GM23338 (cell line): ENCODE measurements around the gene NME2. TPM values are rescaled to one million over a fixed set of nuclear protein-coding genes. Genes with fewer than 3 reads are reported as not detected.

Experiments used
- ATAC-seq: fragments of 200-7000 bp; cut with Tn5 transposase; 3 replicates; pipeline ENCODE4 v1.9.1; 2020
- DNase-seq: peaks from one replicate; pipeline ENCODE4 v3.0.0-alpha.2; 2015; ENCODE audit warnings: low spot score
- H2AFZ ChIP-seq: fragments of 200-600 bp; sonication (generic); 2 replicates; pipeline ENCODE4 v1.8.0; 2016; ENCODE audit warnings: antibody characterized with exemption, mild to moderate bottlenecking, moderate library complexity
- H3F3A ChIP-seq: fragments of 200-600 bp; sonication (generic); replicated peaks from 2 replicates; pipeline ENCODE4 v1.8.0; 2017; ENCODE audit warnings: antibody characterized with exemption, mixed run types, low read depth
- H3K27ac ChIP-seq: fragments of 200-600 bp; sonication (generic); 2 replicates; pipeline ENCODE4 v1.6.1; 2016; ENCODE audit warnings: low read depth
- H3K27me3 ChIP-seq: fragments of 200-600 bp; sonication (generic); 2 replicates; pipeline ENCODE4 v1.8.0; 2016; ENCODE audit warnings: mild to moderate bottlenecking, mixed run types, moderate library complexity; ENCODE audit not compliant: insufficient read depth
- H3K36me3 ChIP-seq: fragments of 200-600 bp; sonication (generic); 2 replicates; pipeline ENCODE4 v1.8.0; 2016; ENCODE audit warnings: mild to moderate bottlenecking; ENCODE audit not compliant: insufficient read depth
- H3K4me1 ChIP-seq: fragments of 200-600 bp; sonication (generic); 2 replicates; pipeline ENCODE4 v1.8.0; 2016; ENCODE audit warnings: mild to moderate bottlenecking, moderate library complexity; ENCODE audit not compliant: insufficient read depth
- H3K4me2 ChIP-seq: fragments of 200-600 bp; sonication (generic); 2 replicates; pipeline ENCODE4 v1.7.1; 2017; ENCODE audit warnings: mixed run types
- H3K4me3 ChIP-seq: fragments of 200-600 bp; sonication (generic); 2 replicates; pipeline ENCODE4 v1.6.1; 2016; ENCODE audit warnings: mixed run types
- H3K79me2 ChIP-seq: fragments of 200-600 bp; sonication (generic); replicated peaks from 2 replicates; pipeline ENCODE4 v1.8.0; 2017; ENCODE audit warnings: mild to moderate bottlenecking; ENCODE audit not compliant: insufficient read depth
- H3K9me2 ChIP-seq: fragments of 200-600 bp; sonication (generic); 2 replicates; pipeline ENCODE4 v1.8.0; 2017; ENCODE audit not compliant: insufficient read depth
- H4K20me1 ChIP-seq: fragments of 200-600 bp; sonication (generic); replicated peaks from 2 replicates; pipeline ENCODE4 v1.8.0; 2017; ENCODE audit warnings: mild to moderate bottlenecking; ENCODE audit not compliant: insufficient read depth
- H3K27ac Mint-ChIP-seq: 2 replicates; pipeline ENCODE4 v1.8.0; 2020; ENCODE audit warnings: inconsistent platforms, mild to moderate bottlenecking, moderate library complexity, mixed read lengths
- H3K27me3 Mint-ChIP-seq: 3 replicates; pipeline ENCODE4 v1.8.0; 2022; ENCODE audit warnings: low read depth, mild to moderate bottlenecking, moderate library complexity, mixed read lengths, inconsistent platforms; ENCODE audit not compliant: insufficient read depth, poor library complexity
- H3K36me3 Mint-ChIP-seq: 3 replicates; pipeline ENCODE4 v1.8.0; 2021; ENCODE audit warnings: low read depth, mild to moderate bottlenecking, inconsistent platforms, moderate library complexity, mixed read lengths
- H3K4me1 Mint-ChIP-seq: 3 replicates; pipeline ENCODE4 v1.8.0; 2020; ENCODE audit warnings: mild to moderate bottlenecking, inconsistent platforms, mixed read lengths
- H3K4me3 Mint-ChIP-seq: 3 replicates; pipeline ENCODE4 v1.8.0; 2021; ENCODE audit warnings: moderate library complexity, mild to moderate bottlenecking, inconsistent platforms, mixed read lengths
- H3K9me3 Mint-ChIP-seq: 3 replicates; pipeline ENCODE4 v1.8.0; 2020; ENCODE audit warnings: moderate library complexity, mild to moderate bottlenecking, inconsistent platforms, mixed read lengths
- CREB1 ChIP-seq: fragments of 250-450 bp; sonication (Bioruptor Pico); IDR thresholded peaks from 2 replicates; pipeline ENCODE4 v1.5.0; 2020; ENCODE audit warnings: low read depth, mild to moderate bottlenecking, moderate library complexity
- CTCF ChIP-seq, 2 experiments: fragments of 200-600 bp in 1 of 2; sonication (generic) in 1 of 2; conservative IDR thresholded peaks; 2 replicates each; pipeline versions ENCODE4 v1.5.1 to v1.6.1; 2016 to 2017; ENCODE audit warnings: antibody characterized with exemption in 2 of 2, low read depth in 2 of 2, mild to moderate bottlenecking in 2 of 2, moderate library complexity in 1 of 2
- EZH2 ChIP-seq: fragments of 200-600 bp; sonication (generic); IDR thresholded peaks from one replicate; pipeline ENCODE4 v1.8.0; 2017; ENCODE audit warnings: antibody characterized with exemption, mild to moderate bottlenecking, low read depth; ENCODE audit not compliant: unreplicated experiment
- POLR2AphosphoS5 ChIP-seq: IDR thresholded peaks from 2 replicates; pipeline ENCODE4 v1.6.1; 2016; ENCODE audit warnings: antibody characterized with exemption, low read depth
- REST ChIP-seq: IDR thresholded peaks from one replicate; pipeline ENCODE4 v1.6.1; 2018; ENCODE audit warnings: antibody characterized with exemption; ENCODE audit not compliant: unreplicated experiment
- ZNF114 ChIP-seq: fragments of 250-450 bp; sonication (Bioruptor Pico); IDR thresholded peaks from 2 replicates; pipeline ENCODE4 v1.5.0; 2020; ENCODE audit warnings: mild to moderate bottlenecking, moderate library complexity
- long read RNA-seq: library from polyadenylated mRNA; unstranded; transcript quantifications from one replicate; pipeline ENCODE4 v2.0.0, GENCODE V29; 2020; ENCODE audit not compliant: unreplicated experiment
- polyA plus RNA-seq: library from polyadenylated mRNA; unstranded; fragments of >200 nt; fragmentation: Nextera tagmentation; extraction: Ambion mirVana; gene quantifications from 2 replicates; pipeline ENCODE4 v1.2.1, GENCODE V29; 2016
- total RNA-seq: library from RNA; depleted of rRNA; stranded (reverse); fragments of >200 nt; shearing (Covaris generic); gene quantifications from 2 replicates; pipeline ENCODE4 v1.2.3, GENCODE V29; 2014; rRNA removed

Gene NME2
- total RNA-seq: 636 and 667 TPM in 2 replicates
- polyA plus RNA-seq: 939 and 961 TPM in 2 replicates
- long read RNA-seq, transcript NME2-201 (4 exons, 568 nt): minor isoform, 19 of 766 reads
- long read RNA-seq, transcript NME2-202 (4 exons, 866 nt): minor isoform, 73 of 766 reads
- long read RNA-seq, transcript NME2-205 (5 exons, 826 nt): major isoform, 631 of 766 reads
- long read RNA-seq, transcript NME2-204 (5 exons, 749 nt): minor isoform, 26 of 766 reads
- long read RNA-seq, partial matches to known transcripts: 3 of 766 reads
- long read RNA-seq, other reads (novel, unspliced or antisense): 11 of 766 reads

GRCh38 chr17:51166198-51166986 lies at the start of gene NME2:
Gene NME2 (plus strand): TSS chr17:51166411. CDS start chr17:51166831, 420 bp downstream.
- H3K36me3 Mint-ChIP-seq: peaks cover 73% of the 10 kb centered on the region
- peaks cover 53% of the 10 kb centered on the region for H3K36me3 ChIP-seq
- peak within 1 kb of the TSS; percentile 59; the same call in 1 of the 2 replicates for H3K27ac ChIP-seq

GRCh38 chr17:51118330-51119195 lies 47.6 kb upstream of the NME2 start:
- peak overlapping the region; percentile 72 for H3K4me2 ChIP-seq
- H3K27ac ChIP-seq: no peak overlapping the region
- DNase-seq (no peak), ATAC-seq (no peak)
- no peaks in the 10 kb centered on the region for H3K36me3 Mint-ChIP-seq
- no peak overlapping the region for H3K27ac Mint-ChIP-seq
- peaks cover 1% of the 10 kb centered on the region for H3K27me3 Mint-ChIP-seq
- H3K9me3 Mint-ChIP-seq: no peaks in the 10 kb centered on the region
- no peaks in the 10 kb centered on the region for H3K27me3 ChIP-seq
- H3K9me2 ChIP-seq: no peaks in the 10 kb centered on the region
- H4K20me1 ChIP-seq: peaks cover 21% of the 10 kb centered on the region
- peak overlapping the region; percentile 95 for H3K4me3 Mint-ChIP-seq
- H2AFZ ChIP-seq: no peak overlapping the region
- H3K4me3 ChIP-seq: peak overlapping the region; percentile 99
- H3K4me1 ChIP-seq: peaks cover 20% of the 10 kb centered on the region
- peaks cover 62% of the 10 kb centered on the region for H3K79me2 ChIP-seq
- H3K36me3 ChIP-seq: no peaks in the 10 kb centered on the region
- no peaks in the 10 kb centered on the region; the same call in 1 of the 2 replicates for H3F3A ChIP-seq
- H3K4me1 Mint-ChIP-seq: peaks cover 20% of the 10 kb centered on the region
- no peak for TF ChIP-seq POLR2AphosphoS5
- no peak for TF ChIP-seq REST
- TF ChIP-seq EZH2: no peak

More at GRCh38 chr17:51166198-51166986, at the start of gene NME2:
- Histone ChIP-seq H3K27me3 (no peaks in the 10 kb centered on the region), H2AFZ (peak within 1 kb of the TSS; percentile 98), H3K4me2 (peak within 1 kb of the TSS; percentile 95), H4K20me1 (peaks cover 24% of the 10 kb centered on the region), H3K4me3 (peak within 1 kb of the TSS; percentile 92), H3F3A (peaks cover 40% of the 10 kb centered on the region), H3K79me2 (peaks cover 28% of the 10 kb centered on the region), H3K9me2 (no peaks in the 10 kb centered on the region), H3K4me1 (peaks cover 4% of the 10 kb centered on the region)
- peaks cover 19% of the 10 kb centered on the region for H3K4me1 Mint-ChIP-seq
- peak within 1 kb of the TSS; percentile 93 for H3K4me3 Mint-ChIP-seq
- peak within 1 kb of the TSS; percentile 95 for H3K27ac Mint-ChIP-seq
- TF ChIP-seq POLR2AphosphoS5 (peak; percentile 75), CTCF (conservative IDR thresholded peaks at IDR 0.05; ENCODE audit: low read depth in 2 of 2) (peak in 1 of 2 experiments; percentile 28; a peak in 2 of 4 replicates), ZNF114 (CRISPR knock-in tag) (no peak), CREB1 (CRISPR knock-in tag) (0 out of 2 replicates have a peak, but pooled peaks have one; percentile 22)
- H3K27me3 Mint-ChIP-seq: peaks cover 12% of the 10 kb centered on the region
- DNase-seq: peak; percentile 93
- no peaks in the 10 kb centered on the region for H3K9me3 Mint-ChIP-seq
- ATAC-seq: peak; percentile 86
